Hematopoietic multipotent progenitor cell (in vitro differentiated cells): Measurements from ENCODE around the gene PELI1. TPM values are rescaled to one million over a fixed set of nuclear protein-coding genes. Genes with fewer than 3 reads are reported as not detected.

Experiments used
- DNase-seq, 3 donors: peaks; one replicate each; pipeline ENCODE4 v3.0.0-alpha.2; 2011 to 2015; ENCODE audit warnings: low read depth in 2 of 3, low spot score in 2 of 3
- total RNA-seq: library from RNA; depleted of rRNA; stranded (reverse); fragments of >200 nt; gene quantifications from one replicate; pipeline ENCODE4 v1.2.3, GENCODE V29; 2012

PELI1 gene
- total RNA-seq, 1 donor: 11.8 TPM

GRCh38 chr2:64157792-64158191, 13.6 kb upstream of the PELI1 start:
- DNase-seq: no peak

- DNase-seq: no peak
Observed at GRCh38 chr2:64153811-64154210, 9.6 kb upstream of the PELI1 start.

GRCh38 chr2:64151476-64151875, 7.3 kb upstream of the PELI1 start:
- DNase-seq: no peak

GRCh38 chr2:64145714-64146113, 1.5 kb upstream of the PELI1 start:
- DNase-seq: no peak

- no peak for DNase-seq
Observed at GRCh38 chr2:64145119-64145518, 899 bp upstream of the PELI1 start.

- DNase-seq: peak; percentile 31 to 44 (median 33)
Observed at GRCh38 chr2:64143169-64144056, 807 bp downstream of the PELI1 start.

GRCh38 chr2:64142741-64143168, 1.5 kb downstream of the PELI1 start:
- DNase-seq: no peak

GRCh38 chr2:64141674-64142405, 2.4 kb downstream of the PELI1 start:
- DNase-seq: no peak

- no peak for DNase-seq
Observed at GRCh38 chr2:64140665-64141200, 3.5 kb downstream of the PELI1 start.

- DNase-seq: no peak
Observed at GRCh38 chr2:64139956-64140355, 4.3 kb downstream of the PELI1 start.

- DNase-seq: no peak
Observed at GRCh38 chr2:64137996-64138395, 6.2 kb downstream of the PELI1 start.

- peak in 2 of 3 donors; percentile 51 to 61 for DNase-seq
Observed at GRCh38 chr2:64137567-64137966, 6.7 kb downstream of the PELI1 start.

- DNase-seq: no peak
Observed at GRCh38 chr2:64135421-64135820, 8.8 kb downstream of the PELI1 start.

- DNase-seq: no peak
Observed at GRCh38 chr2:64134813-64135212, 9.4 kb downstream of the PELI1 start.

- DNase-seq: no peak
Observed at GRCh38 chr2:64133828-64134227, 10.4 kb downstream of the PELI1 start.

GRCh38 chr2:64133354-64133753, 10.9 kb downstream of the PELI1 start:
- no peak for DNase-seq

GRCh38 chr2:64130333-64130732, 13.9 kb downstream of the PELI1 start:
- no peak for DNase-seq

GRCh38 chr2:64128943-64129391, 15.3 kb downstream of the PELI1 start:
- no peak for DNase-seq

- no peak for DNase-seq
Observed at GRCh38 chr2:64128406-64128805, 15.8 kb downstream of the PELI1 start.

GRCh38 chr2:64127119-64127518, 17.1 kb downstream of the PELI1 start:
- no peak for DNase-seq

GRCh38 chr2:64126601-64127000, 17.6 kb downstream of the PELI1 start:
- DNase-seq: no peak
